OCI-LY3 (cell line): ENCODE results near the gene PTX3.

Experiments used
- H2AFZ ChIP-seq: fragments of 200-600, 300-600 bp; shearing (Covaris generic); 2 replicates; pipeline ENCODE4 v1.6.0; 2014; ENCODE audit warnings: antibody characterized with exemption, low read depth, low read length
- H3K27ac ChIP-seq: fragments of 200-600, 300-600 bp; sonication (generic); 2 replicates; pipeline ENCODE4 v1.5.1; 2014; ENCODE audit warnings: mild to moderate bottlenecking, low read length, moderate library complexity, mixed read lengths
- H3K27me3 ChIP-seq: fragments of 200-600, 300-600 bp; sonication (generic); 2 replicates; pipeline ENCODE4 v1.6.1; 2014; ENCODE audit warnings: low read depth, low read length, mixed read lengths
- H3K36me3 ChIP-seq: fragments of 200-600, 300-600 bp; sonication (generic); replicated peaks from 2 replicates; pipeline ENCODE3; 2014; ENCODE audit warnings: low read depth, low read length, mixed read lengths
- H3K4me1 ChIP-seq: fragments of 300-600, 200-600 bp; sonication (generic); 2 replicates; pipeline ENCODE4 v1.6.1; 2014; ENCODE audit warnings: low read length, mixed read lengths
- H3K4me2 ChIP-seq: fragments of 200-600, 300-600 bp; sonication (generic); 2 replicates; pipeline ENCODE4 v1.6.1; 2014; ENCODE audit warnings: low read length, mixed read lengths
- H3K4me3 ChIP-seq: fragments of 300-600, 200-600 bp; sonication (generic); 2 replicates; pipeline ENCODE4 v1.5.1; 2014; ENCODE audit warnings: antibody characterized with exemption, mild to moderate bottlenecking, low read length, moderate library complexity
- H3K79me2 ChIP-seq: fragments of 300-600, 200-600 bp; shearing (Covaris generic); 2 replicates; pipeline ENCODE4 v1.6.1; 2014; ENCODE audit warnings: mild to moderate bottlenecking, low read length, mixed read lengths
- H3K9ac ChIP-seq: fragments of 300-600, 200-600 bp; shearing (Covaris generic); 2 replicates; pipeline ENCODE4 v1.6.0; 2014; ENCODE audit warnings: mild to moderate bottlenecking, low read length, moderate library complexity
- H3K9me3 ChIP-seq: fragments of 200-600, 300-600 bp; shearing (Covaris generic); 2 replicates; pipeline ENCODE4 v1.6.1; 2014; ENCODE audit warnings: low read length, mixed read lengths; ENCODE audit not compliant: insufficient read depth
- H4K20me1 ChIP-seq: fragments of 200-600, 300-600 bp; sonication (generic); 2 replicates; pipeline ENCODE4 v1.6.1; 2016; ENCODE audit warnings: low read length, mixed read lengths; ENCODE audit not compliant: insufficient read depth
- CTCF ChIP-seq: fragments of 200-600, 300-600 bp; sonication (generic); IDR thresholded peaks from 2 replicates; pipeline ENCODE4 v1.5.1; 2014; ENCODE audit warnings: antibody characterized with exemption, low read length, low read depth
- EZH2phosphoT487 ChIP-seq: fragments of 200-600 bp; shearing (Covaris generic); IDR thresholded peaks from 2 replicates; pipeline ENCODE4 v1.6.1; 2018; ENCODE audit warnings: antibody characterized with exemption, mixed run types, low read depth

PTX3 gene

GRCh38 chr3:157443905-157444796, 7.5 kb downstream of the PTX3 start:
- H3K4me1 ChIP-seq, result no peaks in the 10 kb centered on the region
- no peak overlapping the region for H3K4me3 ChIP-seq
- H3K27ac ChIP-seq, result no peak overlapping the region
- no peaks in the 10 kb centered on the region for H3K79me2 ChIP-seq
- no peak overlapping the region for H3K4me2 ChIP-seq
- no peaks in the 10 kb centered on the region for H3K9me3 ChIP-seq
- no peaks in the 10 kb centered on the region for H3K36me3 ChIP-seq
- H2AFZ ChIP-seq, result no peak overlapping the region
- no peak overlapping the region for H3K9ac ChIP-seq
- H4K20me1 ChIP-seq, result no peaks in the 10 kb centered on the region
- TF ChIP-seq EZH2phosphoT487 (no peak), CTCF (no peak)
- H3K27me3 ChIP-seq, result 0 out of 2 replicates have a peak, but pooled peaks cover 1% of the 10 kb centered on the region

GRCh38 chr3:157444797-157445184, 8.1 kb downstream of the PTX3 start:
- Histone ChIP-seq H3K4me2 (no peak overlapping the region), H2AFZ (no peak overlapping the region), H3K36me3 (no peaks in the 10 kb centered on the region), H4K20me1 (no peaks in the 10 kb centered on the region), H3K4me3 (no peak overlapping the region), H3K4me1 (no peaks in the 10 kb centered on the region), H3K79me2 (no peaks in the 10 kb centered on the region), H3K9me3 (no peaks in the 10 kb centered on the region), H3K27ac (no peak overlapping the region), H3K9ac (no peak overlapping the region), H3K27me3 (no peaks in the 10 kb centered on the region)
- TF ChIP-seq EZH2phosphoT487, result no peak
- no peak for TF ChIP-seq CTCF

GRCh38 chr3:157445857-157446256, 9.2 kb downstream of the PTX3 start:
- H3K27ac ChIP-seq, result no peak overlapping the region

More at GRCh38 chr3:157445857-157446256, 9.2 kb downstream of the PTX3 start:
- H3K4me2 ChIP-seq, result no peak overlapping the region
- H4K20me1 ChIP-seq, result no peaks in the 10 kb centered on the region
- H3K9ac ChIP-seq, result no peak overlapping the region
- no peaks in the 10 kb centered on the region for H3K4me1 ChIP-seq
- no peak for TF ChIP-seq CTCF
- no peak for TF ChIP-seq EZH2phosphoT487
- no peaks in the 10 kb centered on the region for H3K36me3 ChIP-seq
- no peaks in the 10 kb centered on the region for H3K9me3 ChIP-seq
- H3K27me3 ChIP-seq, result no peaks in the 10 kb centered on the region
- no peak overlapping the region for H2AFZ ChIP-seq
- no peak overlapping the region for H3K4me3 ChIP-seq
- H3K79me2 ChIP-seq, result no peaks in the 10 kb centered on the region
